HepG2 (cell line): ENCODE measurements around the gene ZNF384. TPM values are rescaled to one million over a fixed set of nuclear protein-coding genes. Genes with fewer than 3 reads are reported as not detected.

ENCODE experiments used
- ARID5B ChIP-seq: IDR thresholded peaks from 2 replicates; pipeline ENCODE4 v1.4.0; 2020; ENCODE audit warnings: mild to moderate bottlenecking, missing genetic modification reagents
- KDM5B ChIP-seq: sonication (generic); formaldehyde crosslinking; IDR thresholded peaks from 2 replicates; pipeline ENCODE4 v1.4.0; 2020; ENCODE audit warnings: missing genetic modification reagents, mild to moderate bottlenecking, borderline replicate concordance
- SOX6 ChIP-seq, 2 experiments: fragments of 450-650 bp in 1 of 2; sonication (generic) in 1 of 2; formaldehyde crosslinking in 1 of 2; IDR thresholded peaks; 2 replicates each; pipeline versions ENCODE4 v1.4.0 to v1.6.1; 2017 to 2020; ENCODE audit warnings: antibody characterized with exemption in 1 of 2, mild to moderate bottlenecking in 1 of 2, missing genetic modification reagents in 1 of 2
- ZNF362 ChIP-seq: sonication (generic); formaldehyde crosslinking; IDR thresholded peaks from 2 replicates; pipeline ENCODE4 v1.4.0; 2020; ENCODE audit warnings: missing genetic modification reagents, mild to moderate bottlenecking, borderline replicate concordance
- polyA plus RNA-seq, 8 experiments: library from polyadenylated mRNA; depleted of rRNA in 3 of 8; stranded (reverse) in 7 of 8; unstranded in 1 of 8; fragments of >200 nt; fragmentation: Illumina TruSeq in 4 of 8; extraction: Trizol in 4 of 8; gene quantifications; 2 replicates each; pipeline versions ENCODE4 v1.2.1 to v1.2.3, GENCODE V29; 2011 to 2016; ENCODE audit warnings: low read depth in 4 of 8, missing spikeins in 1 of 8, mixed read lengths in 1 of 8; ENCODE audit not compliant: insufficient read depth in 1 of 8
- total RNA-seq, 5 experiments: library from RNA; depleted of rRNA; stranded (reverse); fragments of >200 nt; fragmentation: Illumina TruSeq; extraction: Trizol; gene quantifications; 2 replicates each; pipeline ENCODE4 v1.2.3, GENCODE V29; 2016; ENCODE audit warnings: low read depth in 1 of 5
- TF ChIP-seq, protein P1 (sequence below): sonication (generic); formaldehyde crosslinking; IDR thresholded peaks from 2 replicates; pipeline ENCODE4 v1.5.0; 2020; ENCODE audit warnings: mild to moderate bottlenecking, missing genetic modification reagents, borderline replicate concordance

ZNF384 gene
- total and polyA plus RNA-seq, 2 of the 13 experiments (the other 11 are each of a cell fraction or from before 2014, with no cell fraction given) = 23.6 to 55.3 TPM

DNA sequence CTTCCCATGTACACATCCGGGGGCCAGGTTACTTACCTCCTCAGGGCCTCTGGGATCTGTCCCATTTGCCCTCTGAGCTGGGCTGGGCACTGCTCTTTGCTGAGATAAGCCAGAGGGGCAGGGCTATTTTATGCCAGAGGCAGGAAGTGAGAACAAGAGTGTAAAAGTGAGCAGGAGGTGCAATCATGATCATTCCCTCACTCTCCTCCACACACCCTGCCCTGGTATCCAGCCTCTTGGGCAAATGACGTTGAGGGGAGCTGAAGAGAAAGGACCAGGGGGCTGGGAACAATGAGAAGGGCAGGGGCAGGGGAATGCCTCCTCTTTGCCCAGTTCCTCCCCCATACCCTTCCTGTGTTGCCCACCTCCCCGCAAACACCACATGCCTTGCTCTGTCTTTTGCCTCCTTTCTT lies 57.6 kb downstream of the ZNF384 start (continued):
- TF ChIP-seq ZNF362 = no peak
- TF ChIP-seq ARID5B (CRISPR knock-in tag) = no peak
- TF ChIP-seq SOX6 (IDR thresholded peaks at IDR 0.05) = no peak
- 0 out of 2 replicates have a peak, but pooled peaks have one; percentile 18 for TF ChIP-seq SOX6 (CRISPR knock-in tag; IDR thresholded peaks at IDR 0.05)
- TF ChIP-seq KDM5B (CRISPR knock-in tag) = 0 out of 2 replicates have a peak, but pooled peaks have one; percentile 48
- TF ChIP-seq, protein P1, sequence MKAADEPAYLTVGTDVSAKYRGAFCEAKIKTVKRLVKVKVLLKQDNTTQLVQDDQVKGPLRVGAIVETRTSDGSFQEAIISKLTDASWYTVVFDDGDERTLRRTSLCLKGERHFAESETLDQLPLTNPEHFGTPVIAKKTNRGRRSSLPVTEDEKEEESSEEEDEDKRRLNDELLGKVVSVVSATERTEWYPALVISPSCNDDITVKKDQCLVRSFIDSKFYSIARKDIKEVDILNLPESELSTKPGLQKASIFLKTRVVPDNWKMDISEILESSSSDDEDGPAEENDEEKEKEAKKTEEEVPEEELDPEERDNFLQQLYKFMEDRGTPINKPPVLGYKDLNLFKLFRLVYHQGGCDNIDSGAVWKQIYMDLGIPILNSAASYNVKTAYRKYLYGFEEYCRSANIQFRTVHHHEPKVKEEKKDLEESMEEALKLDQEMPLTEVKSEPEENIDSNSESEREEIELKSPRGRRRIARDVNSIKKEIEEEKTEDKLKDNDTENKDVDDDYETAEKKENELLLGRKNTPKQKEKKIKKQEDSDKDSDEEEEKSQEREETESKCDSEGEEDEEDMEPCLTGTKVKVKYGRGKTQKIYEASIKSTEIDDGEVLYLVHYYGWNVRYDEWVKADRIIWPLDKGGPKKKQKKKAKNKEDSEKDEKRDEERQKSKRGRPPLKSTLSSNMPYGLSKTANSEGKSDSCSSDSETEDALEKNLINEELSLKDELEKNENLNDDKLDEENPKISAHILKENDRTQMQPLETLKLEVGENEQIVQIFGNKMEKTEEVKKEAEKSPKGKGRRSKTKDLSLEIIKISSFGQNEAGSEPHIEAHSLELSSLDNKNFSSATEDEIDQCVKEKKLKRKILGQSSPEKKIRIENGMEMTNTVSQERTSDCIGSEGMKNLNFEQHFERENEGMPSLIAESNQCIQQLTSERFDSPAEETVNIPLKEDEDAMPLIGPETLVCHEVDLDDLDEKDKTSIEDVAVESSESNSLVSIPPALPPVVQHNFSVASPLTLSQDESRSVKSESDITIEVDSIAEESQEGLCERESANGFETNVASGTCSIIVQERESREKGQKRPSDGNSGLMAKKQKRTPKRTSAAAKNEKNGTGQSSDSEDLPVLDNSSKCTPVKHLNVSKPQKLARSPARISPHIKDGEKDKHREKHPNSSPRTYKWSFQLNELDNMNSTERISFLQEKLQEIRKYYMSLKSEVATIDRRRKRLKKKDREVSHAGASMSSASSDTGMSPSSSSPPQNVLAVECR (CRISPR knock-in tag) = 0 out of 2 replicates have a peak, but pooled peaks have one; percentile 0
- TF ChIP-seq, all 625 proteins: peak for 19
